ENCODE measurements around the gene SERPINB3.
A peak's percentile ranks its signal among the peaks of the same experiment; 100 is the strongest.
"Not testable (repeated sequence)": the region's sequence is repeated elsewhere in the genome, so short reads cannot be mapped to it uniquely, and the experiment has no call there.

SERPINB3 gene

DNA sequence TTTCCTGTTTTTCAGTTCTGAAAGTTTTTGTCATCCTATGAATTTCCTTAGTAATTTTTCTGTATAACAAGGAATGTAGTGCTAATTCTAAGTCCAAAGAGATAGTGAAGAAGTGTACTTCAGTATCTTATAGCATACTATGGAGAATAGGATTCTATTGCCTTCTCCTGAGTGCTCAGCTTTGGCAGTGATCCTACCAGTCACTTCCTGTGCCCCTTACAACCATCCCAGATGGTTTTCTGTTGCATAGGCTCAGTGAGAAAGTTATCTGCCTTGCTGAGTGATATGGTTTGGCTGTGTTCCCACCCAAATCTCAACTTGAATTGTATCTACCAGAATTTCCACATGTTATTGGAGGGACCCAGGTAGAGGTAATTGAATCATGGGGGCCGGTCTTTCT lies 17.0 kb downstream of the SERPINB3 start:
- DNase-seq: not testable (repeated sequence)

DNA sequence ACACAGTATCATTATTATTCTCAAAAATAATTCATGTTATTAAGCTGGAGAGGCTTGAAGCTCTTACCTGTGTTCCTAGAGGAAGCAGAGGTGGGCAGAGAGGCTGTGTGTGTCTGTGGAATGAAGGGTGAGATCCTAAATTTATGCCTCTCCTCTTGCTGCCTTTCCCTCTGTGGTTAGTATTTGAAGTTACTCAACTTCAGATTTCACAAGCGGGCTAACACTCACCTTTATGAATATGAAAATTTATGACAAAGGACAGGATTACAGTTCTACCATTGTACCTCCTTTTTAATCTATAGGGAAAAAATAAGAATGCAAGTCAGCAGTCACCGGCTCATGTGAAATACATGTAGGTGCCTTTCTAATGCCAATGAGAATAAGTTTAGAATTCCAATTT lies 17.6 kb downstream of the SERPINB3 start, which contains the start of gene SERPINB4:
SERPINB4 (minus strand) TSS at position 115 of the 400 bp plus-strand sequence. CDS start 679 bp downstream, outside the sequence.
- DNase-seq: not testable (repeated sequence)

DNA sequence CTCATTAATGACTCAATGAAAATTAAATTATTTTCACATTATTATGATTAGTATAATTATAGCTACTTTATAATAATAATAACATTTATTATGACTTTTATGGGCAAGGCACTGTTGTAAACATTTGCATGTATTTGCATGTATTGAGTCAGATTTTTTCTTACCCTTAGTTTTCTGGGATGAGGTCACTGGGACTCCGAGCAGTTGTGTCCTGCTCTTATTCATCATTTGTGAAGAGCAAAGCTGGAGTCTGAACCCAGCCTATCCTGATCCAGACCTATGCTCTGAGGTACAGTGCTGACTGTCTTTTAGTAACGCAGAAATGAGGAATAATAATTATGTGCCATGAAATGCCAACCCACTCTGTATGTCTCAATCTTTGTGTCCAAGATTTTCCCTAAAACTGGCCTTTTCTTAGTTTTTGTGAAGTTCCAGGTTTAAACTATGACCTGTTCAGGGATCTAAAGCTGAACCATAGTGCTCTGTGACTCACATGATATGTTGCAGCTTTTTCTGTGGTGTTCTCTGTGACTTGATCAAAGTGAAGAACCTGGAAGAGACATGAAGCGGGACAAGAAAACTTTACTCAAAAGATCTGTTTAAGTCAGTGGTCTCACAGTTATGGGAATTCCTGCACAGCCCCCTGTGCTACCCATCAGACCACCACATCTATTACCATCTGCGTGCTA lies 18.9 kb downstream of the SERPINB3 start:
- DNase-seq: not testable (repeated sequence)

DNA sequence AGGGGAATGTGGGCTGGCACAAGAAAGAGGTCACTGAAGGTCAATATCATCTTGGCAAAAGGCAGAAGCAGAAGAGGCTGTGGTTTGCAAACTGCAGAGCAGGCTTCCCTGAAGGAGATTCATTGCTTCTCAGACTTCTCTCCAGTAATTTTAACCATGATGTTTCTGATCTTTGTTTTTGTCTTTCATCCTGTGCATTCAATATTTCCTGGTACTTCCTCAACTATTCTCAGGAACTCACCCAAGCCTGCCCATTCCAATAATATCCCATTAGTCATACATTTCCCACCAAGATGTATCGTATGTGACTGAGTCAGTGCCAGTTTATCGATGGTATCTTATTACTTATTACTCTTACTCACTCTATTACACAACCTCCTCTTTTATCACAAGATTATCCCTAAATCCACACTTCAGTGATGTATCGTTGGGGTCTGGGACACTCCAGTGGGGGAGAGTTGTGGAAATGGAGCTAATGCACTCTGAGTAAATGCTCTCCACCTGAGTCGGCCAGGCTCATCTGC lies 20.5 kb downstream of the SERPINB3 start:
- DNase-seq: not testable (repeated sequence)

DNA sequence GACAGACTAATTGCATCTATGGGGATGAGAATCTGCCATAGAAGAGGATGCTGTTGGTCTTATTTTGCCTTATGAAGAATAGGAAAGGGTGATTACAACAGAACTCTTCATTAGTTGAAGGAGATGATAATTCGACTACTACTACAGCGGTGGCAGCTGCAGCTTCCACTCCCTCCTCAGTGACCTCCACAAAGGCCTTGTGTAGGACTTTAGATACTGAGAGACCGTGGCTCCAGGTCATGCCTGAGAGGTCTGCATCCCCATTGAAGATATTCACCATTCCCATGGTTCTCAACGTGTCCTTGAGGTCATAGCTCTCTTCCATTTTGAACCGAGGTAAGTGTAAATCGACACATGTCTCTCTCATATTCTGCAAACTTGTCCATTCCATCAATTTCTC lies 24.0 kb downstream of the SERPINB3 start:
- DNase-seq: no peak

- no peak for DNase-seq
These were observed 33.9 kb downstream of the SERPINB3 start for GRCh38 chr18:63627819-63628218.

DNA sequence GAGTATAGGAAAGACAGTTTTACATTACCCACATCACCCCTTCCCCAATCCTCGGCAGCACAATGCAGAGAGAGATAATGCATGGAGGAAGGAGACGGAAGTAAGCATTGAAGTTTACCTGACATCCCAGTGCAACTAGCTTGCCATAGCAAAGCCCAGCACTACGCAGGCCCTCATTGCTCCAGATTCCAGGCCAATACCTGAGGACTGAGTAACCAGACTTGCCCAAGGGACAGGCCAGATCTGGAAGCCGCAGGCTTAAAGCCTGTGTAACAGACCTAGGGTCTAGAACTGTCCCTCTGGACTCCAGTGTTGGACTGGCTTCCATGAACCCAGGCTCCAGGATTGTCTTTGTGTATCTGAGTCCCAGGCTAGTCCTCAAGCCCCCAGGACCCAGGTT lies 35.3 kb downstream of the SERPINB3 start:
- no peak for DNase-seq

DNA sequence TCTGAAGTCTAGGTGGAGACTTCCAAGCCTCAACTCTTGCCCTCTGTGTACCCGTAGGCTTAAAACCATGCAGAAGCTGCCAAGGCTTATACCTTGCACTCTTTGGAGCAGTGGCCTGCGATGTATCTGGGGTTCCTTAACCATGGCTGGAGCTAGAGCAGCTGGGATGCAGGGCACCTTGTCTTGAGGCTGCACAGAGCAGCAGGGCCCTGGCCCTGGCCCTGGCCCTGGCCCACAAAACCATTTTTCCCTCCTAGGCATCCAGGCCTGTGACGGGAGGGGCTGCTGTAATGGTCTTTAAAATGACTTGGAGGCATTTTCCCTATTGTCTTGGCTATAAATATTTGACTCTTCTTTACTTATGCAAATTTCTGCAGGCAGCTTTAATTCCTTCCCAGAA lies 36.8 kb downstream of the SERPINB3 start:
- DNase-seq: no peak

DNA sequence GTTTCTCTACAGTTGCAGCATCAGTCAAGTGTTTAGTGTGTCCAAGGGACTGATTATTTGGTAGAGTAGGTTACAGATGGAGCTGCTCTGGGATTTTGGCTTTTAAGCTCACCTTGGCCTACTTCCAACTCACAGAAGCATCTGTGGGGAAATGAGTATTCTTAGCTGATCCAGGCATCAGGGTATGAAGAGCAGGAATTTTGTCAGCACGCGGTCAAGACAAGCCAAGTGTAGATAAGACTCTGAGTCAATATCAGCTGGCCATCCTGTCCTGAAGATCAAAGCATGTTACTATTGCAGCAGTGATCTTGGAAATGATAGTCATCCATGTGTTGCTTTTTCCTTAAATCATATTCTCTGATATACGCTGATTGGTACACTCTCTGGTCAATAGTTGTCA lies 42.0 kb downstream of the SERPINB3 start:
- peak; percentile 12 for DNase-seq

DNA sequence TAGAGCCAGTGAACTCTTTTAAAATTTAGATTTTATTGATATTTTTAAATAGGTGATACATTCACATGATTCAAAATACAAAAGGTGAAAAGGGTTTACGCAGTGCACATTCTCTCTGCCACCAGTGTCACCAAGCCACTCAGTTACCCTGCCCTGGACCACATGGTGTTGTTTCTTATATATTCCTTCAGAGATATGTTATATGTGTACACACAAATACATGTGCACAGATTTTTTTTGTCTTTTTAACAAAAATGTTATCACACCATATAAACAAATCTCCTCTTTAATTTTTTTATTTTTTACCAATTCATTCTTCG lies 43.8 kb downstream of the SERPINB3 start:
- no peak for DNase-seq

GRCh38 chr18:63617049-63617914 lies 44.4 kb downstream of the SERPINB3 start:
- peak; percentile 86 for DNase-seq

GRCh38 chr18:63613420-63613819 lies 48.3 kb downstream of the SERPINB3 start:
- DNase-seq: no peak

DNA sequence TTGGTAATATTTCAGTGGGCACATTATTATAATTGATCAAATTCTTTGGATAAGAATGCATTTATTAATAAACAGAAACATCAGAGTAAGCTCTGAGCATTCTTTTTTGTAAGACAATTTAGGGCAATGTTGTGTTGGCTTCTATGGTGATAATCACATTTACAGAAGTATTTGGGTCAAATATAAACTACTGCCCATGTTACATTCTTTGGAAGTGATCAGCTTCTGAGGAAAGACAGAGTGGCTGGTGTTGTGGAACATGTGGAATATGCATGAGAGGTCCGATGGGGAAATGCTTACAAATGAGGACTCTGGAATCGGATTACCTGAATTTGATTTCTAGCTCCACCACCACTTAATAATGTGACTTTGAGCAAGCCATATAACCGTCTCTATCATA lies 55.2 kb downstream of the SERPINB3 start:
- DNase-seq: no peak
